ENCODE measurements around the gene RNASE4. TPM values are rescaled to one million over a fixed set of nuclear protein-coding genes. Genes with fewer than 3 reads are reported as not detected.

Gene RNASE4
- total RNA-seq, 1 experiment from 2014 or later = 8.8 TPM

GRCh38 chr14:20686386-20687143 lies 2.2 kb downstream of the RNASE4 start:
- POLR2A ChIA-PET = interaction anchor here (0.6 to 1.2 kb wide), 2 partner anchors 73 to 76 kb away, joined by 3 to 4 read pairs; no protein-coding TSS in a partner anchor
- H3K4me1 Mint-ChIP-seq (ENCODE audit: low read depth, unreplicated experiment) = peaks cover 23% of the 10 kb centered on the region
- H3K9me3 ChIP-seq = no peaks in the 10 kb centered on the region
- CTCF ChIA-PET = interaction anchor here (0.6 to 1.7 kb wide), 3 partner anchors 28 to 169 kb away, joined by 3 to 5 read pairs (median 3); no protein-coding TSS in a partner anchor
- peak overlapping the region; percentile 26 for H3K4me3 ChIP-seq (ENCODE audit: low read depth, low read length)
- H3K36me3 ChIP-seq (ENCODE audit: control insufficient read depth, insufficient read depth, low read length) = no peaks in the 10 kb centered on the region; the same call in 1 of the 2 replicates
- no peaks in the 10 kb centered on the region for H3K27me3 ChIP-seq (replicated peaks; ENCODE audit: control insufficient read depth, insufficient read depth, low read length)
- no TSS peak for BruUV-seq (replicated peaks)
- no peaks in the 10 kb centered on the region for H3K9me3 Mint-ChIP-seq (ENCODE audit: unreplicated experiment)
- H3K27ac Mint-ChIP-seq (ENCODE audit: unreplicated experiment) = peak overlapping the region; percentile 49
- intact Hi-C loops (cut with micrococcal nuclease; ENCODE audit: unreplicated experiment) = loop anchor here (1.0 kb wide), 3 partner anchors 23 to 73 kb away; no protein-coding TSS in a partner anchor
- TF ChIP-seq CTCF (IDR thresholded peaks at IDR 0.05; ENCODE audit: insufficient read depth in 1 of 2, low read depth in 1 of 2, low read length in 1 of 2, severe bottlenecking in 1 of 2, unreplicated experiment in 1 of 2) = no peak
- no peaks in the 10 kb centered on the region for H3K27me3 Mint-ChIP-seq (ENCODE audit: insufficient read depth, unreplicated experiment)
- peak in 1 of 2 experiments; percentile 26 for DNase-seq
- no peak overlapping the region for H3K4me3 Mint-ChIP-seq (ENCODE audit: unreplicated experiment)
- peaks cover 6% of the 10 kb centered on the region for H3K36me3 Mint-ChIP-seq (ENCODE audit: insufficient read depth, unreplicated experiment)
- H3K4me1 ChIP-seq = peaks cover 35% of the 10 kb centered on the region

GRCh38 chr14:20687362-20688166 lies 3.2 kb downstream of the RNASE4 start:
- no peak overlapping the region for H3K4me3 Mint-ChIP-seq (ENCODE audit: unreplicated experiment)
- peaks cover 6% of the 10 kb centered on the region for H3K36me3 Mint-ChIP-seq (ENCODE audit: insufficient read depth, unreplicated experiment)
- Histone ChIP-seq H3K27me3 (replicated peaks; ENCODE audit: control insufficient read depth, insufficient read depth, low read length) (no peaks in the 10 kb centered on the region), H3K36me3 (ENCODE audit: control insufficient read depth, insufficient read depth, low read length) (no peaks in the 10 kb centered on the region; the same call in 1 of the 2 replicates), H3K4me3 (ENCODE audit: low read depth, low read length) (peak overlapping the region; percentile 26), H3K4me1 (peaks cover 35% of the 10 kb centered on the region), H3K9me3 (no peaks in the 10 kb centered on the region)
- no peak for TF ChIP-seq CTCF (IDR thresholded peaks at IDR 0.05; ENCODE audit: insufficient read depth in 1 of 2, low read depth in 1 of 2, low read length in 1 of 2, severe bottlenecking in 1 of 2, unreplicated experiment in 1 of 2)
- no peaks in the 10 kb centered on the region for H3K9me3 Mint-ChIP-seq (ENCODE audit: unreplicated experiment)
- CTCF ChIA-PET = interaction anchor here (0.6 to 1.1 kb wide), 3 partner anchors 29 to 226 kb away, joined by 3 read pairs; no protein-coding TSS in a partner anchor
- DNase-seq = peak; percentile 74 to 75
- peaks cover 23% of the 10 kb centered on the region for H3K4me1 Mint-ChIP-seq (ENCODE audit: low read depth, unreplicated experiment)
- BruUV-seq (replicated peaks) = no TSS peak
- intact Hi-C loops (cut with micrococcal nuclease; ENCODE audit: unreplicated experiment) = loop anchor here (1.0 kb wide), 3 partner anchors 24 to 74 kb away; no protein-coding TSS in a partner anchor
- POLR2A ChIA-PET = interaction anchor here (0.6 to 1.2 kb wide), 3 partner anchors 74 to 381 kb away, joined by 3 to 4 read pairs (median 3); no protein-coding TSS in a partner anchor
- H3K27ac Mint-ChIP-seq (ENCODE audit: unreplicated experiment) = peak overlapping the region; percentile 49
- no peaks in the 10 kb centered on the region for H3K27me3 Mint-ChIP-seq (ENCODE audit: insufficient read depth, unreplicated experiment)

Measured in Caco-2 (cell line).